HG03196 (cell line): Measurements from ENCODE around the gene NBL1.

ENCODE experiments used
- ATAC-seq: cut with Tn5 transposase; IDR thresholded peaks from one replicate; pipeline ENCODE4 v1.9.1; 2021; ENCODE audit not compliant: unreplicated experiment

The NBL1 gene, protein sequence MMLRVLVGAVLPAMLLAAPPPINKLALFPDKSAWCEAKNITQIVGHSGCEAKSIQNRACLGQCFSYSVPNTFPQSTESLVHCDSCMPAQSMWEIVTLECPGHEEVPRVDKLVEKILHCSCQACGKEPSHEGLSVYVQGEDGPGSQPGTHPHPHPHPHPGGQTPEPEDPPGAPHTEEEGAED

DNA sequence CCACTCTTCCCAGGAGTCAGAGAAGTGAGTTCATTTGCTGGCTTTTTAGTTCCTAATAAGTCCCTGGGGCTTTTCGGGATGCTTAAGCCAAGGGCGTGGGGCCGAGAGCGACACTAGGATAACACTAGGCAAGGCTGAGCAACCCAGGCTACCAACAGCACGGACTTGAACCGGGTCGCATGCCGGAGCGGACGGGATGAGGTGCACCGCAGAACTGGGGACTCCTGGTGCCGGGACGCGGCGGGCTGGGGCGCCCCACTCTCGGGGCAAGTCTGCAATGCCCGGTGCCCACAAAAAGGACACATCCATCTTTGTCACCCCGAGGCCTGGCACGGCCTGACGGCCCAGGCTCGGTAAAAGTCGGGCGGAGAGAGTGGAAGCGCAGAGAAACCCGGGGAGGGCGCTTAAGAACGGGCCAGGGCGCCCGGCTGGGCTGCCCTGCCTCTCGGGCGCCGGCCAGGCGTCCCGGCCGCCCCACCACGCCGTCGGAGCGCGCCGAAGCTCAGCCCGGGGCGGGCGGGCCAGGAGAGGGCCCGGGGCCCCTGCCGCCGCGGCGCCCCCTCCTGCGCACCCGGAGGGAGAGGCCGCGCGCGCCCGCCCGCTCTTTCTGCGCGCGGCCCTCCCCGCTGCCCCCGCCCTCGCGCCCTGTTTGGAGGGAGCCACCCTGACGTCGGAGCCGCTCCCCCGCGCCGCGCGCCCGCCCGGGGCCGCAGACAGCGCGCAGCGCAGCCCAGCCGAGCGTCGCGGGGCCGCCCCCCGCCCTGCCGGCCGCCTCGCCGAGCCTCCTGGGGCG is at the start of gene NBL1:
TSS of gene NBL1 (plus strand) at position 710 of the 793 bp plus-strand sequence. CDS start 10,720 bp downstream, outside the sequence.
- ATAC-seq, result no peak

DNA sequence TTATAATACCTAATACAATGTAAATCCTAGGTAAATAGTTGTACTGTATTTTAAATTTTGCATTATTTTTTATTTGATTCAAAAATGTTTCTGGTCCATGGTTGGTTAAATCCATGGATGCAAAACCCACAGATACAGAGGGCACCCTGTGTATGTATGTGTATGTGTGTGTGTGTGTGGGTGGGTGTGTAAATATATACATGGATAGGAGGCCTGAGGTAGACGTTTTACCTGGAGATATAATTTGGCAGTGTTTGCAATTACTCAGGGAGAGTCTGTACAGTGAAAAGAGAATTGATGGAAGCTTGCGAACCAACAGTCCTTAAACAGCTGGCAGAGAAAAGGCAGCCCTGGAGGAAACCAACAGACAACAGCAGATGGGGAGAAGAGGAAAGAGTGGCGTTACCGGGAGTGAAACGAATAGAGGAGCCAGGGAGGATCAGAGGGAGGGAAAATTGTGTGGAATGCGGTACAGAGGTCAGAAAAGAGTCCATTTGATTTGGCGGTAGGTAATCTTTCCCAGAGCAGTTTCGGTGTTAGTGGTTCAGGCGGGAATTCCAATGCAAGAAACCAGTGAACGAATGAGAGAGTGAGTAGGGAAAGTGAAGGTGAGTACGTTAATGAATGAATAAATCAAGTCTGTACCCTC is 47.9 kb upstream of the NBL1 start:
- ATAC-seq, result no peak

DNA sequence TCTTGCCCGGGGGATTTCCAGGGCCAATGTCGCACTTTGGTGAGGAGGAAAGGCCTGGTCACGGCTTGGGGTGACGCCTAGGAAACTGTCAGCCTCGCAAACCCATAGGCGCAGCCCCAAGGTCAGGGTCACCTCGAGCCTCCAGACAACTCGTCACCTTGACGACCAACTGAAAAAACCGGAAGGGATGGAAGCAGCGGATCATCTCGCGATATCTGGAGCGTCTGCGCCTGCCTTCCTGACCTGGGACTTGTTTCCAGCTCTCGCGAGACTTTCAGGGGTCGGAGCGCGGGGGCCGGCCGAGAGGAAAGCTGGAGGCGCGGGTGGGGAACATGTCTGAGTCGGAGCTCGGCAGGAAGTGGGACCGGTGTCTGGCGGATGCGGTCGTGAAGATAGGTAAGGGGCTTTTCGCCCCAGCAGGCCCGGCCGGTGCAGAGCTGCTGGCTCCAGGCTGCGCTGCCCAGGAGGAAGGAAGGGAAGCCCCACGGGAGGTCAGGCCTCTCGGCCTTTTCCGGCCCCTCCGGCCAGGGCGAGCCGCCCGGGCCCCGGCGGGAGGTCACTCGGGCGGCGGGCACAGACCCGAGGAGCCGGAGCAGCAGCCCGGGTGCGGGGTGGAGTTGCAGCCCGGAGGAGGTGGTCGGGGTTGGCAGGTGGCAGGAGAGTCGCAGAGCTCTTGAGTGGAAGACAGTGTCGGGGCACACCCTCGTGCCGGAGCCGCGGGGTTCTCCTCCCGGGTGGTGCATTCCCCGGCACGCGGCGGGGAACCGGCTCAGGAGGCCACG is 47.2 kb upstream of the NBL1 start:
- peak; percentile 83 for ATAC-seq

DNA sequence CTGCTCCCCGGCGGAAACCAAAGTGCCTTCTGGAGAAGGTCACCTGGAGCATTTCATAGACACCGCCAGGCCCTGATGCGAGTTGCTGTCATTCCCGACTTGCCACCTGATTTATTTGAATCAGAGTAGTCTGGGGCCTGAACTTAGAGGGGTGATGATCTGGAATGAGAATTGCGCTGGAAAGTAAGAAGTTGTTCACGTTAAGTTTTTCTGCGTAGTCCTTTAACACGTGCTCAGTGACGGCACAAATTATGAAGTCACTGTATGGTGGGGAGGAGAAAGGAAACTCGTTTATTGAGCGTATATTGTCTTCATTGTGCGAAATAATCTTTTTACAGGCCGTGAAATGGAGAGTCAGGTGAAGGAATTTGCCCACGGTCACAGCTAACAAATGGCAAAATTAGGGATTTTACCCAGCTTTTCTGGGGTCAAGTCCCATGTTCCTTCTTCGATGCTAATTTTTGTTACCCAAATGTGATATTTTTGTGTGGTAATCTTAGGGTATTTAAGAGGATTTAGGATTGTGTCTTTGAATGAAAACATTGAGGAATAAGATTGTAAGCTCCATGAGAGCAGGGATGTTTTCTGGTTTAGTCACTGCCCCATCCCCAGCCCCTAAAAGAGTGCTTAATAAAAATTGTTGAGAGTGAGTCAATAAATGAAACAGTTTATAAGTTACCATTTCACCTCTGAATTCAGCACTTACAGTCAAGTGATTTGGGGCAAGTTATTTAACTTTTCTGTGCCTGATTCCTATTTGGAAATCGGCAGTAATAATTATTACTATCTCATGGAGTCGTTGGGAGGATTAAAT is 46.4 kb upstream of the NBL1 start:
- ATAC-seq, result no peak

DNA sequence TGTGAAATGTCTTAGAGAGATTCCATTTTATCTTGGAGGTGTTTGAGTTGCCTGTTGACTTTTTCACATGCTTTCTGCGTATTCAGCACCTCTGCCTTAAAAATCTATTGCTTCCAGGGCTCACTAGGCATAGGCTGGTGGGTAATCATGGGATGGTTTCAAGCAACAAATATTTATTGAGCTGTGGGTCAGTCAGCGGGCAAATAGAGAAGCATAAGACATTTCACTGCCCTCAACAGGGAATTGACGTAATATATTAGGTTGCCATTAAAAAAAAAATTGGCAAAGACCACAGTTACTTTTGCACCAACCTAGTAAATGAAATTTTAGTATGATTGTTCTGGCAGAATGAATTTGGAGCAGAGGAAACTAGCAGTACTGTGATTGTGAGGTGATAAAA is 44.3 kb upstream of the NBL1 start:
- ATAC-seq, result no peak

DNA sequence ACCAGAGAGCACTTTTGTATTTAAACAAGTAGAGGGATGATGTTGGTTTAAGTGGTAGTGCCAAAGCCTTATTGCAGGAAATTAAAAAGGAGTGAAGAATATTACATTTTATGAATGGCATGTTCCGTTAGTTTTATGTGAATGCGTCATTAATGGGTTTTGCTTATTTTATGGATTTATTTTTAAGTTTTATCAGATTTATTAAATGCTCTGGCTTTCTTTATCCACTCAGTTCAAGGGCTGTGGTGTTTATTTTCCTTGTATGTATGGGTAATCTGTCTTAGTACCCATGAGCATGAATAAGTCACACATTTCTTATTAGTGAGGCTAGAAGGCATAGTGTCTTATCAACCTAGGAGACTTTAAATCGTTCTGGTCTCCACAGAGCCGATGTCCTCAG is 41.6 kb upstream of the NBL1 start:
- ATAC-seq, result no peak

DNA sequence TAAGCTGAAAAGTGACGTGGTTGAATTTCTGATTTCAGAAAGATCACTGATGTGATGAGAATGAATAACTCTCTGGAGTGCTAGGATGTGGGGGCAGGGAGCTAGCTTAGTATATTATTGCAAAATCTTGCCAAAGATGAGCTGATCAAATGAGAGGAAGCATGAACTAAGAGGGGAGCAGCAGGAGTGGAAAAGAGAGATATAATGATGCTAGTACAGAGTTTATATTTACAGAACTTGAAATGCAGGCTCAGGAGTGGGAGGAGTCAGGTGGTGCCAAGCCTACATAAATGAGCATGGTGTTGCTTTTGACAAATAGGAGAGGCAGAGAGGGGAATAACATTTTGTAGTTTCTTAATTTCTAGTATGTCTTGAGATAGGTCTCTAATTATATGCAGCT is 38.1 kb upstream of the NBL1 start:
- ATAC-seq, result no peak

DNA sequence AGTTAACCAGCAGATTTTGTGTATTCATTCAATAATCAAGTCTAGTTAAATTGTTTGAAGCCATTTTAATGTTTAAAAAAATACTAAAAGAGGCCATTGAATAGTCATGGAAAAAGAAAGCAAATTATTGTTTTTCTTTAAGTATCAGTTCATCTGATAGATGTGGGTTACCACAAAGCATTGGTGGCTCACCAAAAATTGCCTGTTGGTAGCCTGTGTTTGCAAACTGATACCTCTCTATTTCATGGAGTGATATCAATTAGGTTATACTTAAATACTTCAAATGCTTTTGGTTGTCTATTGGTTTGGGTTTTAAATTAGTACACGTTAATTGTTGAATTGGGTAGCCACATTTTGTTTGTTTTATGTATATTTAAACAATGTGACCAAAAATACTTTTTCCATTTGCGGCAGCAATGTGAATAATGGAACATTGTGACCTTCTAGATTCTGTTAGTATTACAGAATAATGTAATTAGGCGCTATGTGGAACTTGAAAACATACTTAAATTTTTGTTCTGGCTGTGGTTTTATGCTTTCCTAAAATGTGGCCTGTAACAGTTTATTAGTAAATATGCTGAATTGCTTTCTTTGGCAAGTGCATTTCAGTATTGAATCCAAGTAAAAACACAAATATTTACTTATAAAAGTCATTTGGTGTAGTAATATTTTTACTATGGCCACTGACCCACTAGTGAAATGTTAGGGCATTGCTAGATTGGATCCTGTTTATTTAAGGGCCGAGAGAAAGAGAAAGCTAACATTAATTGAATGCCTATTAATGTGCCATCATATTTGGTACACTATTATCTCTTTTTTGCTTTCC is 37.1 kb upstream of the NBL1 start:
- ATAC-seq, result no peak

DNA sequence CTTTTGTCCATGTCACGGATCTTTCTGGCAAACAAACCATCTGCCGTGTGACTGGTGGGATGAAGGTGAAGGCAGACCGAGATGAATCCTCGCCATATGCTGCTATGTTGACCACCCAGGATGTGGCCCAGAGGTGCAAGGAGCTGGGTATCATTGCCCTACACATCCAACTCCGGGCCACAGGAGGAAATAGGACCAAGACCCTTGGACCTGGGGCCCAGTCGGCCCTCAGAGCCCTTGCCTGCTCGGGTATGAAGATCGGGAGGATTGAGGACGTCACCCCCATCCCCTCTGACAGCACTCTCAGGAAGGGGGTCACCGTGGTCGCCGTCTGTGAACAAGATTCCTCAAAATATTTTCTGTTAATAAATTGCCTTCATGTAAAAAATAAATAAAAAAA is 35.9 kb upstream of the NBL1 start:
- no peak for ATAC-seq

DNA sequence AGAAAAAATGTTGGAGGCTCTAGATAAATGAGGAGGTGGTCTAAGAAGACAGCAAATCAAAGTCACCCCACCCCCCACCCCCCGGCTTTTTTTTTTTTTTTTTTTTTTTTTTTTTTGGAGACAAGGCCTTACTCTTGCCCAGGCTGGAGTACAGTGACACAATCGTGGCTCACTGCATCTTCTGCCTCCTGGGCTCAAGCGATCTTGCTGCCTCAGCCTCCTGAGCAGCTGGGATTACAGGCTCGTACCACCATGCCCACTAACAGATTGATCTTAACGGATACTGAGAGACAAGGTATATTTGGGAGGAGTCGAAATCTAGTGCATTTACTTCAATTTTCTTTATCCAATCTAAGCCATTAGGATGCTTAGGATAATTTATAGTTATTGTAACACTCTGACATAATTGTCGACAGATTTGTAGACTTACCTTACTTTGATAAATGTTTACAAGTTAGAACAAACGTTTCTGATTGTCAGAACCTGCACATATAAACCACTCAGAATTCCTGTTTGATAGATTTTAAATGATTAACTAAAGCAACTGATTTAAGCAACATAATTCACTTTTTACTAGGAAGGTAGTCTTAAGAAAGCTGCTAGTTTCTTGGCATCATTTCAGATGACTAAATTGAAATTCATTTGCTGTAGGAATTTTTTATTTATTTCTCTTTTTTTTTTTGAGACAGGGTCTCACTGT is 33.7 kb upstream of the NBL1 start:
- no peak for ATAC-seq

DNA sequence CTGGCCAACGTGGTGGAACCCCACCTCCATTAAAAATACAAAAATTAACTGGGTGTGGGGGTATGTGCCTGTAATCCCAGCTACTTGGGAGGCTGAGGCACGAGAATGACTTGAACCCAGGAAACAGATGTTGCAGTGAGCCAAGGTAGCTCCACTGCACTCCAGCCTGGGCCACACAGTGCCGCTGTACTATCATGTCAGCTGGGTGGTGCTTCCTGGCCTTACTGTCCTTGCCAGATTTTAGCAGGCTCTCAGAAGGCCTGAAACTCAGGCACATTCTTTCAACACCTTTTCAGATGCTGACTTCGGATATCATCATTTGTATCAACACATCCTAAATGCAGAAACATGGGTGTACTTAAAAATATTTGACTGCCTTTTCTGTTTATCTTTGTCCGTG is 31.6 kb upstream of the NBL1 start:
- no peak for ATAC-seq

DNA sequence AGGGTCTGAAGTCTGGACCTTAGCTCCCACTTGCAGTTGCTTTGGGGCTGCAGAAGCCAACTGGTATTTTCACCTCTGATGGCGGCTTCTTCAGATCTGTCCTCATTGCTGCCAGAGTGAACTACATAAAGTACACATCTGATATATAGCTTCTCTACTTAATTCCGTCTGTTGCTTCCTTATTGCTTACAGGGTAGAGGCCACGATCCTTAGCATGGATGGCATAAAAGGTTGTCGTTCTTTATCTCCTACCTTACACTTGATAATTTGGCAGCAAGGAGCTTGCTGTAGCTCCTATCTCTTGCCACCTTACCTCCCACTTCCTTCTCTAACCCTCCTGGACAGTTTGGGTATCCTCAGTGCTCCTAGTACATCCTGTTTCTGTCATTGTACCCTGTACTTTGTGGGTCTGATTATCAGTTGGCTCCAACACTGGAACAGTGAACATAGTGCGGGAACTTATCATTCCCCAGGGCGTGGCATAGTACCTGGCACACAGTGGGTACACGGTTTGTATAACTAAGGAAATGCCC is 30.9 kb upstream of the NBL1 start:
- ATAC-seq, result no peak

DNA sequence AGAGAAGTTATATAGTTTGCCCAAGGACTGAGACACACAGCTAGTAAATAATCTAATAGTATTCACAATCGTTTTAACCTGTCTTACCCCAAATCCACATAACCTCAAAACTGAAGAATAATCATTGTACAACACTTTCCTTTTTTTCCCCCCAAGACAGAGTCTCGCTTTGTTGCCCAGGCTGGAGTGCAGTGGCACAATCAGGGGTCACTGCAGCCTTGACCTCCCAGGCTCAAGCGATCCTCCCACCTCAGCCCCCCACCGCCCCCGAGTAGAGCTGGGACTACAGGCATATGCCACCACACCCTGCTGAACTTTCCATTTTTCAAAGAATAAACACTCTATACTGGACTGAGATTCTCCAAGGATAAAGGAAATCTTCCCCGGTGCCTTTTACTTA is 28.7 kb upstream of the NBL1 start:
- ATAC-seq, result no peak

DNA sequence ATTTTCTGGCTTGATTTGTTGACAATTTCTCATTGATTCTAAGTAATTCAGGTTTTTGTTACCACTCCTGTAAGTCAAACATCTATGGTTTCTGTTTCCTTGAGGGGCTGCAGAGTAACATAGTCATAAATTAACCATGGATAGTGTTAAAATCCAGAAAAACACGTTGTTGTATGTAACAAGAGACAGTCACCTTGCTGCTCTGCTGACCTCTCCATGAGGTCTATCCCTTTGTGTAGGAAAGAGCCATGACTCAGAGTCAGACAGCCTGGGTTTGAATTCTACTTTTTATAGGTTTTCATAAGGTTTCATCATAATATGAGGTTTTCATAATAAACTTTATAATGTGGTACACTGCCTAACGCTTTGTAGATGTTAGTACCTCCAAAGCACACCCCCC is 27.6 kb upstream of the NBL1 start:
- ATAC-seq, result no peak

DNA sequence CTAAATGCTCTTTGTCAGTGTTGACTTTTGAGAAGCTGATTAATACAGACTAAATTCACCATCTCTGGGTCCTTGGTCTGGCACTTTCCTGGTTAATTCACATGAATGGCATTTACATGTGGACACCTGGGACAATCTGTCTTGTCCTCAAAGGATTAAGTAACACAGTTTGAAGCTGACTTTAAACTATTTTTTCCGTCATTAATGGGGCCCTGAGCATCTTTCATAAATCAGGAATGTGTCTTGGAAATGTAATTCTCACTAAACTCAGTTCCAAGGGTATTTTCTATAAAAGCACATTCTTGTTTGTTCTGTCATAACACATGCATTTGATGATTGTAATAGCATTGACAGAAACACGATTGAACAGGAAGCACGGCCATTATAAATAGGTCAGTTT is 26.7 kb upstream of the NBL1 start:
- no peak for ATAC-seq

DNA sequence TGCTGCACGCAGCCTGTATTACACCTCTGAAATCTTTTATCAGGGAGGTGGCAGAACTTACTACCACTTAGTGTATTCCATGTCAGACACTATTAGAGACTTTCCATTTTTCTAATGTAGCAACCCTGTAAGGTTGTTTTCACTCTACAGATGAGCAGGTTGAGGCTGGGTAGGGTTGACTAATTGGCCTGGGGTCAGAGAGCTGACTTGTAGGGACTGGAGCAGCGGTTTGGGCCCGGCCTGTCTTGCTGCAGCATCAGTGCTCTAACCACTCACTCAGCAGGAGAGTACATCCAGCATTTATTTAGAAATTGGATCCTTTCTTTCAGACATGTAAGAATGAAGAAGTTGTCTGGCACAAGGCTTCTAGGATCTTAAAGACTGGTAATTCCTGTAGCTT is 25.7 kb upstream of the NBL1 start:
- ATAC-seq, result no peak

DNA sequence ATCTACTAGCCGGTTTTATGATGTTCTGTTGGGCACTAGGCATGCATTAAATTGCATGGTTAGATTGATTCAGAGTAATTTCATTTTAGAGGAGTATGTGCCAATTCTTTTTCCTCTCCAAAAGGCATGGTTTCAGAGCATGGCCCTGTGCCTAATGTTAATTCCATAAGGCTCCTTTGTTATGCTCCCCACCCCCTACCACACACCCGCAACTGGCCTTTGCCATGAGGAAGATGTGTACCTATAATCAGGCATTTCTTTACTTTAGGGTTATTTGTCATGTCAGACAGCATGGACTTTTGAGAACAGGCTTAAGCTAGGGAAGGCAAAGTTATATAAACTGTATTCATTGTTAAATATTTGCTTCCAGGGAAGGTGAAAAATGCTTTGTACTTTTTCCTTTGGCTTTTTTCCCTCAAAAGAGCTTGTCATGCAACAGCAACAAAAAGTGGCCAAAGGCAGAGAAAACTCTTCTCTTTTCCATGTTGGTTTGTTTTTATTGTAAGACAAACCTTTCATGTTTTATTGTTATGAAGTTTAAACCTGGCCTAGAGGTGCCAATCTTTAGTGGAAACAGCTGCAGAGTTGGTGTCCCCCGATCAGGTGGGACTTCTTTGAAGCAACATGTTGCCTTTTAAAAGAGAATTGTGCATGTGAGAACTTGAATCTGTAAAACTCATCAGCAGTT is 24.3 kb upstream of the NBL1 start:
- ATAC-seq, result no peak

DNA sequence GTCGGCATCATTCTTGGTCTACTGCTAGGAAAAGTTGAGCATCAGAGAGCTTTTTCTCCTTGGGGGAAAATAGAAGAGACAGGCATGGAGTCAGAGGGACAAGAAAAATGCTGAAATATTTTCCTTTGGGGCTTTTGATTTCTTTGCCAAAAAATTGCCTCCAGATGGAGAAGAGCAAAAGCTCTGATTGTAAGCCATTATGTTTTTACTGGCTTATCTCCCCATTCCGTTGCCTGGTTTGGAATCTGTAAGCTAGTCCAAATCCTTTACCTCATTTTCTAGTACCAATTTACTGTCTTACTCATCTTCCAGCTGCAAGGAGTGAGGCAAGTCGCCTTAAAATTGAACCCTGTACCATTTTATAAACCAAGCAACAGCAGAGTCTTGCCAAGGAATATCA is 23.3 kb upstream of the NBL1 start:
- ATAC-seq, result no peak
